ENCODE measurements around the gene DHX29.
A peak's percentile ranks its signal among the peaks of the same experiment; 100 is the strongest.

Gene DHX29

GRCh38 chr5:55231919-55232270, 75.6 kb downstream of the DHX29 start:
- DNase-seq = no peak

GRCh38 chr5:55231029-55231918, 76.2 kb downstream of the DHX29 start:
- no peak for DNase-seq

GRCh38 chr5:55230086-55230629, 77.3 kb downstream of the DHX29 start:
- no peak for DNase-seq

- no peak for DNase-seq
Measured at GRCh38 chr5:55227664-55228430, 79.6 kb downstream of the DHX29 start.

- peak; percentile 58 for DNase-seq
Measured at GRCh38 chr5:55226934-55227663, 80.4 kb downstream of the DHX29 start, which contains the start of gene MCIDAS. TSS of gene MCIDAS (minus strand) at chr5:55227315. CDS start at chr5:55227138, 177 bp downstream.

- DNase-seq = peak; percentile 86
Measured at GRCh38 chr5:55226027-55226933, 81.2 kb downstream of the DHX29 start.

GRCh38 chr5:55225346-55225745, 82.1 kb downstream of the DHX29 start:
- DNase-seq = no peak

GRCh38 chr5:55223812-55224240, 83.7 kb downstream of the DHX29 start:
- DNase-seq = no peak

- no peak for DNase-seq
Measured at GRCh38 chr5:55222985-55223811, 84.3 kb downstream of the DHX29 start.

GRCh38 chr5:55222092-55222984, 85.2 kb downstream of the DHX29 start:
- DNase-seq = no peak

- DNase-seq = no peak
Measured at GRCh38 chr5:55220433-55221185, 86.9 kb downstream of the DHX29 start.

- DNase-seq = no peak
Measured at GRCh38 chr5:55219770-55220169, 87.7 kb downstream of the DHX29 start.

GRCh38 chr5:55218967-55219366, 88.5 kb downstream of the DHX29 start:
- DNase-seq = no peak

- no peak for DNase-seq
Measured at GRCh38 chr5:55211184-55211874, 96.2 kb downstream of the DHX29 start.
